DND-41 (cell line): ENCODE data around the gene TBC1D2B.

ENCODE experiments used
- ATAC-seq: fragments of 200-7000 bp; cut with Tn5 transposase; 3 replicates; pipeline ENCODE4 v1.9.1; 2021; ENCODE audit warnings: low read depth; ENCODE audit not compliant: insufficient read depth
- DNase-seq: peaks from one replicate; pipeline ENCODE4 v3.0.0-alpha.2; 2020
- H2AFZ ChIP-seq: 2 replicates; pipeline ENCODE4 v1.6.0; 2012; ENCODE audit warnings: low read depth, low read length
- H3K27ac ChIP-seq: 2 replicates; pipeline ENCODE4 v1.5.1; 2012; ENCODE audit warnings: low read length, inconsistent platforms
- H3K27me3 ChIP-seq: fragments of 200-600 bp; sonication (generic); 2 replicates; pipeline ENCODE4 v1.6.0; 2012; ENCODE audit warnings: low read length, mild to moderate bottlenecking, inconsistent platforms; ENCODE audit not compliant: insufficient read depth, poor library complexity
- H3K36me3 ChIP-seq: 2 replicates; pipeline ENCODE4 v1.5.1; 2012; ENCODE audit warnings: low read length, inconsistent platforms; ENCODE audit not compliant: insufficient read depth
- H3K4me1 ChIP-seq: 2 replicates; pipeline ENCODE4 v1.5.1; 2012; ENCODE audit warnings: mild to moderate bottlenecking, low read length; ENCODE audit not compliant: insufficient read depth
- H3K4me2 ChIP-seq: 2 replicates; pipeline ENCODE4 v1.6.0; 2012; ENCODE audit warnings: mild to moderate bottlenecking, moderate library complexity, low read length, inconsistent platforms; ENCODE audit not compliant: insufficient read depth
- H3K4me3 ChIP-seq, 2 experiments: fragments of 200-600 bp in 1 of 2; shearing (Covaris generic) in 1 of 2; 2 replicates each; pipeline ENCODE4 v1.5.1; 2012 to 2016; ENCODE audit warnings: inconsistent platforms in 2 of 2, low read length in 2 of 2, mild to moderate bottlenecking in 2 of 2, low read depth in 1 of 2, moderate library complexity in 1 of 2
- H3K79me2 ChIP-seq: 2 replicates; pipeline ENCODE4 v1.6.0; 2012; ENCODE audit warnings: low read length, inconsistent platforms; ENCODE audit not compliant: insufficient read depth
- H3K9ac ChIP-seq: 2 replicates; pipeline ENCODE4 v1.6.0; 2012; ENCODE audit warnings: low read depth, mild to moderate bottlenecking, inconsistent platforms, low read length, moderate library complexity
- H3K9me3 ChIP-seq: 2 replicates; pipeline ENCODE4 v1.5.1; 2012; ENCODE audit warnings: low read length, moderate library complexity, mild to moderate bottlenecking, inconsistent platforms; ENCODE audit not compliant: insufficient read depth, severe bottlenecking
- H4K20me1 ChIP-seq: 2 replicates; pipeline ENCODE4 v1.6.0; 2012; ENCODE audit warnings: low read length; ENCODE audit not compliant: insufficient read depth
- EZH2 ChIP-seq: IDR thresholded peaks from 3 replicates; pipeline ENCODE4 v1.6.1; 2012; ENCODE audit warnings: borderline replicate concordance, low read depth, mild to moderate bottlenecking, moderate library complexity, low read length, inconsistent platforms; ENCODE audit not compliant: severe bottlenecking
- TF ChIP-seq, protein P1 (sequence below): IDR thresholded peaks from 2 replicates; pipeline ENCODE4 v1.5.1; 2012; ENCODE audit warnings: borderline replicate concordance, low read length, moderate library complexity, mild to moderate bottlenecking; ENCODE audit not compliant: poor library complexity, severe bottlenecking; ENCODE audit errors: extremely low read depth

The TBC1D2B gene

DNA sequence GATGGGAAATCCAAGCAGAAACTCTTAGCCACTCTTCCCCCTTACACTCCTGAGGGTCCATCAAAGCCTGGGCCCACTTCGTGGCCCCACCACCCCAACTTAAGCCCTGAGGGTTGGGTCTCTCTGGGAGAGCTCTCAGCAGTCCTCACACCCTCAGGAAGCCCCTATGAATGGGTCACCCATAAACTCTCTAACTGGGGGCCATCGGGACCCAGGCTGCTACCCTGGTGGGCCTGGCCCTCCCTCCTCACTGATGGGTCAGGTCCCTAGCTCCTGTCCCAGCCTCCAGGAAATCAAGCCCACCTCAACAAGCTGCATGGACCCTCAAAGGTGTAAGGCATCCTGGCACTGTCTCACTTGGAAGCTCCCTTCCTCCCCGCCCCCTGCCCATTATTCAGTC lies 34.3 kb upstream of the TBC1D2B start:
- Histone ChIP-seq H3K4me2 (no peak overlapping the region), H3K79me2 (no peaks in the 10 kb centered on the region), H3K27ac (no peak overlapping the region), H4K20me1 (no peaks in the 10 kb centered on the region), H3K27me3 (no peaks in the 10 kb centered on the region), H2AFZ (no peak overlapping the region), H3K9me3 (no peaks in the 10 kb centered on the region), H3K4me1 (no peaks in the 10 kb centered on the region), H3K9ac (no peak overlapping the region), H3K36me3 (no peaks in the 10 kb centered on the region), H3K4me3 (no peak overlapping the region)
- ATAC-seq = no peak
- no peak for TF ChIP-seq EZH2
- TF ChIP-seq, protein P1, sequence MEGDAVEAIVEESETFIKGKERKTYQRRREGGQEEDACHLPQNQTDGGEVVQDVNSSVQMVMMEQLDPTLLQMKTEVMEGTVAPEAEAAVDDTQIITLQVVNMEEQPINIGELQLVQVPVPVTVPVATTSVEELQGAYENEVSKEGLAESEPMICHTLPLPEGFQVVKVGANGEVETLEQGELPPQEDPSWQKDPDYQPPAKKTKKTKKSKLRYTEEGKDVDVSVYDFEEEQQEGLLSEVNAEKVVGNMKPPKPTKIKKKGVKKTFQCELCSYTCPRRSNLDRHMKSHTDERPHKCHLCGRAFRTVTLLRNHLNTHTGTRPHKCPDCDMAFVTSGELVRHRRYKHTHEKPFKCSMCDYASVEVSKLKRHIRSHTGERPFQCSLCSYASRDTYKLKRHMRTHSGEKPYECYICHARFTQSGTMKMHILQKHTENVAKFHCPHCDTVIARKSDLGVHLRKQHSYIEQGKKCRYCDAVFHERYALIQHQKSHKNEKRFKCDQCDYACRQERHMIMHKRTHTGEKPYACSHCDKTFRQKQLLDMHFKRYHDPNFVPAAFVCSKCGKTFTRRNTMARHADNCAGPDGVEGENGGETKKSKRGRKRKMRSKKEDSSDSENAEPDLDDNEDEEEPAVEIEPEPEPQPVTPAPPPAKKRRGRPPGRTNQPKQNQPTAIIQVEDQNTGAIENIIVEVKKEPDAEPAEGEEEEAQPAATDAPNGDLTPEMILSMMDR = no peak
- DNase-seq = no peak

DNA sequence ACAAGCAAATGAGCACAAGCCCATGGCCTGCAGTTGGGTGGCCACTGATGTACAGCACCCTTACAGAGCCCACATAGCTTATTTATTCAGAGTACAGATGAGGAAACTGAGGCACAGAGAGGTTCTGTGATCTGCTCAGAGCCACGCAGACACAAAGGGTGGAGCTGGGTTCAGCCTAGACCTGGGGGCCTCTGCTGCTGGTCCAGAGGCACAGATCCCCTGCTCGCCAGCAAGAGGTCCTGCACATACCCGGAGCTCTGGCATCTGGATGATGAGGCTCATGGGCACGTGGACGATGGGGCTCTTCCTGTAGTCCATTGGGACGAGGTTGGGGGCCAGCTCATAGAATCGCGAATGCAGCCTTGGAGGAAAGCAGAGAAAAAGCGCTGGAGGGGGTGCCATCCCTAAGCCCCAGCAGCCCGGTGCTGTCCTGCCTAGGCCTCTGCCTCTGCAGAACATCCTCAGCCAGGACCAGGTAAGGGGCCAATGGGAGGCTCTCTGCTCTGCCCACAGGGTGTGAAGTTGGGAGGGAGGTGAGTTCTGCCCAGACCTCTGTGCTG lies 33.5 kb upstream of the TBC1D2B start:
- Histone ChIP-seq H3K9me3 (no peaks in the 10 kb centered on the region), H3K9ac (no peak overlapping the region), H3K27ac (no peak overlapping the region), H4K20me1 (no peaks in the 10 kb centered on the region), H3K36me3 (no peaks in the 10 kb centered on the region), H3K4me3 (no peak overlapping the region), H3K4me1 (no peaks in the 10 kb centered on the region), H3K4me2 (no peak overlapping the region), H2AFZ (no peak overlapping the region), H3K27me3 (no peaks in the 10 kb centered on the region), H3K79me2 (no peaks in the 10 kb centered on the region)
- DNase-seq = no peak
- no peak for ATAC-seq
- TF ChIP-seq EZH2 = no peak
- TF ChIP-seq, protein P1 = no peak

DNA sequence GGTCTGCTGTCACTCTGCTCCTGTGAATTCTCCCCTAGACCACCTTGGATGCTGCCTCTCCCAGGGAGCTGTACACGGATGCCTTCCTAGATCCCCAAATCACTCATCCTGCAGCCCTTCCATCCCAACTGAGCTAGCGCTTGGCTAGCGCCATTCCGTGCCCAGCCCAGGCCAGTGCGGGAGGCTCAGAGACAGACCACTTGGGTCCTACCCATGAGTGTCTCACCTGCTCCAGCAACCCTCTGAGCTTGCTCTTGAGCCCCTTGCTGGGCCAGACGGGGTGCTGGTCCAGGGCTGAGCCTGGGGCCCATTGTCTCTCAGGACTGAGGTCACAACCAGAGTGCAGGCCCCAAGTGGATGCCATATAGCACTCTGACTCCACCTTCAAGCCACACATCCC lies 32.6 kb upstream of the TBC1D2B start:
- no peaks in the 10 kb centered on the region for H3K9me3 ChIP-seq
- H3K27ac ChIP-seq = no peak overlapping the region
- H3K36me3 ChIP-seq = no peaks in the 10 kb centered on the region
- TF ChIP-seq, protein P1 = no peak
- TF ChIP-seq EZH2 = no peak
- no peak overlapping the region for H3K4me3 ChIP-seq
- DNase-seq (no peak), ATAC-seq (no peak)
- no peaks in the 10 kb centered on the region for H3K27me3 ChIP-seq
- H4K20me1 ChIP-seq = no peaks in the 10 kb centered on the region
- H2AFZ ChIP-seq = no peak overlapping the region
- H3K79me2 ChIP-seq = no peaks in the 10 kb centered on the region
- no peaks in the 10 kb centered on the region for H3K4me1 ChIP-seq
- H3K4me2 ChIP-seq = no peak overlapping the region
- no peak overlapping the region for H3K9ac ChIP-seq

DNA sequence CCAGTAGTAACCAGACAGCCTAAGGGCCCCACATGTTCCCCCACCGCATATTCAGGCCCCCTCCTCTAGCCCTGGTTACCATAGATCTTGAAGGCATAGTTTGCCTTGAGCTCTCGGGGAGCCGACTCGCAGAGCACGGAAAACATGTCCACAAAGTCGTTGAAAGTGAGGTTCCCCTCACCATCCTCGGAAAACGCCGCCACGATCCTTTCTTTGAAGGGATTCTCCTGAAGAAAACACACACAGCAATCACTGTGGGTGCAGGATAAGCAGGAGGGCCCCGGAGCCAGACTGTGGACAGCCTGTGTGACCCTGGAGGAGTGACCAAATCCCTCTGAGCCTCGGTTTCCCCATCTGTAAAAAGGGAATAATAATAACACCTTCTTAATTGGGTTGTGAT lies 31.6 kb upstream of the TBC1D2B start:
- no peak overlapping the region for H2AFZ ChIP-seq
- H3K27ac ChIP-seq = no peak overlapping the region
- DNase-seq = no peak
- TF ChIP-seq, protein P1 = no peak
- no peak for TF ChIP-seq EZH2
- H3K79me2 ChIP-seq = no peaks in the 10 kb centered on the region
- no peak overlapping the region for H3K4me3 ChIP-seq
- no peak for ATAC-seq
- H3K4me1 ChIP-seq = peaks cover 2% of the 10 kb centered on the region
- no peaks in the 10 kb centered on the region for H3K27me3 ChIP-seq
- no peaks in the 10 kb centered on the region for H3K9me3 ChIP-seq
- H3K4me2 ChIP-seq = no peak overlapping the region
- no peak overlapping the region for H3K9ac ChIP-seq
- no peaks in the 10 kb centered on the region for H4K20me1 ChIP-seq
- H3K36me3 ChIP-seq = no peaks in the 10 kb centered on the region
